Measurements from ENCODE around the gene RIPPLY1.

Gene RIPPLY1

DNA sequence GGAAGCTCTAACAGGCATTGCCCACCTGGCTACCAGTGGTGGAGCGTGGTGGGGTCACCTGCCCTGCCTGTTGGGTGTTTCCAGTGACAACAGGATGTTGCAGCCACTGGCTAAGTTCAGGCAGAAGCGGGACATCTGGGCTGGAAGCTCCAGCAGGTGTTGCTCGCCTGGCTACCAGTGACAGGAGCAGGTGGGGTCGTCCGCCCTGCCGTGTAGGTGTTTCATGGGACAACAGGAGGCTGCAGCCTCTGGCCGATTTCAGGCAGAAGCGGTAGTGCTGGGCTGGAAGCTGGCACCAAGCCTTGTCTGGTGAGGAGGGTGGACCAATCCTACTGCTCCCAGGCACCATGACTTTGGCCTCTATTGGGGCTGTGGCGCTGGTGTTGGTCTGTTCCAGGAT, 39.4 kb downstream of the RIPPLY1 start:
- H3K4me3 ChIP-seq (ENCODE audit: low read depth, low read length): no peak overlapping the region
- no peak for DNase-seq
- H3K36me3 ChIP-seq (replicated peaks): no peaks in the 10 kb centered on the region
- in situ Hi-C loops (cut with HindIII; ENCODE audit: low pct_ligation_motif_present, low sequenced_read_pairs): no loop called here
- no peak overlapping the region for H3K27ac ChIP-seq
- no peak for TF ChIP-seq CTCF (IDR thresholded peaks at IDR 0.05; ENCODE audit: low read depth, low read length, missing control alignments)
- no peaks in the 10 kb centered on the region for H3K27me3 ChIP-seq (replicated peaks)

DNA sequence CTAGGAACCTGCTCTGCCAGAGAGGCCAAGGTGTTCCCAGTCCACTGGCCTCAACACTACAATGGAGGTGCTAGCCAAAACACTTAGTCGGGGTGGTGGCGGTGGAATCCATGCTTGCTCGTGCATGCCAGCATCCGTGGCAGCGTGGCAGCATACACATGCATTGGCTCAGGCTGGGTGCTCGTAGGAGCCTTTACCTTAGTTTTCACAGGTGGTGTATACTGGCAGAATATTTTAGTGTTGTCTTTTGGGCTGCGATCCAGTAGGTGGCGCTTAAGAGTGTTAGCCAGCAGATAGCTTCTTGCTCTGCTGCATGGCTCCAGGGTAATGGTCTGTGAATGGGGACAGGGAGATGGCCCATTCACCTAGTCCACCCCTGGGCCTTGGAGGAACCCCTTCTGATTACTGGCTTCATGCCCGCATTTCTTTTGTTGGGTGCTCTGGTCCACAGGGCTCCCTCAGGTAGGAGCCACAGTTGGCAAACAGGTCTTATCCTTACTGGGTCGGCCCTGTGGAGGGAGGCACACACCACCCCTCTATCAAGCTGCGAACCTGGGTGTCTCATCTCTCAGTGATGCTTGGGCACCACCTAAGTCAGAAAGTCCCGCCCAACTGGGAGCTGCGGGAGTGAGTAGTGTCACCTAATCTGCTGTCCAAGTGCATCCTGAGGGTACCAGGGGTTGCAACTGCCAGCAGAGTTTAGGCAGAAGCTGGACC, 40.0 kb downstream of the RIPPLY1 start:
- H3K4me3 ChIP-seq (ENCODE audit: low read depth, low read length): no peak overlapping the region
- no peak overlapping the region for H3K27ac ChIP-seq
- H3K36me3 ChIP-seq (replicated peaks): no peaks in the 10 kb centered on the region
- H3K27me3 ChIP-seq (replicated peaks): no peaks in the 10 kb centered on the region
- peak; percentile 7 for DNase-seq
- in situ Hi-C loops (cut with HindIII; ENCODE audit: low pct_ligation_motif_present, low sequenced_read_pairs): no loop called here
- peak; percentile 69 for TF ChIP-seq CTCF (IDR thresholded peaks at IDR 0.05; ENCODE audit: low read depth, low read length, missing control alignments)

All from brain microvascular endothelial cell (primary cell).